GM12874 (cell line): Measurements from ENCODE around the gene PBX1.

Source experiments
- CTCF ChIP-seq: IDR thresholded peaks from 2 replicates; pipeline ENCODE4 v1.5.1; 2011; ENCODE audit warnings: low read depth, mild to moderate bottlenecking, control low read depth, low read length, moderate library complexity; ENCODE audit not compliant: insufficient read depth

PBX1 gene

GRCh38 chr1:164577291-164577690 lies 18.3 kb downstream of the PBX1 start:
- TF ChIP-seq CTCF = no peak

- TF ChIP-seq CTCF = no peak
These were observed 19.7 kb downstream of the PBX1 start for GRCh38 chr1:164578479-164579200.

- TF ChIP-seq CTCF = no peak
These were observed 20.4 kb downstream of the PBX1 start for GRCh38 chr1:164579381-164579780.

GRCh38 chr1:164581762-164582161 lies 22.8 kb downstream of the PBX1 start:
- no peak for TF ChIP-seq CTCF

- TF ChIP-seq CTCF = no peak
These were observed 24.2 kb downstream of the PBX1 start for GRCh38 chr1:164583196-164583595.

- TF ChIP-seq CTCF = no peak
These were observed 25.0 kb downstream of the PBX1 start for GRCh38 chr1:164583835-164584539.

- no peak for TF ChIP-seq CTCF
These were observed 27.6 kb downstream of the PBX1 start for GRCh38 chr1:164586591-164586990.
